Measurements from ENCODE around the gene EBI3.

The EBI3 gene

DNA sequence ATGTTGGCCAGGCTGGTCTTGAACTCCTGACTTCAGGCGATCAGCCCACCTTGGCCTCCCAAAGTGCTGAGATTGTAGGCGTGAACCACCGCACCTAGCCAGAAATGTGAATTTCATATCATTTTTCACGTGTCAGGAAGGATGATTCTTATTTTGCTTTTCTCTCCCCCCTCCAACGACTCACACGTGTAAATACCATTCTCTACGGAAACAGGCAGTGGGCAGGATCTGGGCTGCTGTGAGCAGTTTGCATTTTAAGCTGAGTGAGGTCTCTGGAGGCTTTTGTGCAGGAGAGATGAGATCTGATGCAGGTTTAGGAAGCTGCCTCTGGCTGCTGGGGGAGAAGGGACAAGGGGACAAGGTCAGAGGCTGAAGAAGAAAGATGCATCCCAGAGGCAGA is 35.0 kb upstream of the EBI3 start:
- TF ChIP-seq, protein P1, sequence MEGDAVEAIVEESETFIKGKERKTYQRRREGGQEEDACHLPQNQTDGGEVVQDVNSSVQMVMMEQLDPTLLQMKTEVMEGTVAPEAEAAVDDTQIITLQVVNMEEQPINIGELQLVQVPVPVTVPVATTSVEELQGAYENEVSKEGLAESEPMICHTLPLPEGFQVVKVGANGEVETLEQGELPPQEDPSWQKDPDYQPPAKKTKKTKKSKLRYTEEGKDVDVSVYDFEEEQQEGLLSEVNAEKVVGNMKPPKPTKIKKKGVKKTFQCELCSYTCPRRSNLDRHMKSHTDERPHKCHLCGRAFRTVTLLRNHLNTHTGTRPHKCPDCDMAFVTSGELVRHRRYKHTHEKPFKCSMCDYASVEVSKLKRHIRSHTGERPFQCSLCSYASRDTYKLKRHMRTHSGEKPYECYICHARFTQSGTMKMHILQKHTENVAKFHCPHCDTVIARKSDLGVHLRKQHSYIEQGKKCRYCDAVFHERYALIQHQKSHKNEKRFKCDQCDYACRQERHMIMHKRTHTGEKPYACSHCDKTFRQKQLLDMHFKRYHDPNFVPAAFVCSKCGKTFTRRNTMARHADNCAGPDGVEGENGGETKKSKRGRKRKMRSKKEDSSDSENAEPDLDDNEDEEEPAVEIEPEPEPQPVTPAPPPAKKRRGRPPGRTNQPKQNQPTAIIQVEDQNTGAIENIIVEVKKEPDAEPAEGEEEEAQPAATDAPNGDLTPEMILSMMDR (IDR thresholded peaks at IDR 0.05), result no peak
- no peak overlapping the region for H3K4me3 Mint-ChIP-seq
- H3K9me3 Mint-ChIP-seq, result peaks cover 12% of the 10 kb centered on the region
- H3K36me3 Mint-ChIP-seq (ENCODE audit: low read depth), result peaks cover 8% of the 10 kb centered on the region
- peaks cover 61% of the 10 kb centered on the region for H3K27me3 Mint-ChIP-seq (ENCODE audit: low read depth, poor library complexity)
- no peak for DNase-seq
- no peak overlapping the region for H3K27ac Mint-ChIP-seq
- peaks cover 21% of the 10 kb centered on the region for H3K4me1 Mint-ChIP-seq

DNA sequence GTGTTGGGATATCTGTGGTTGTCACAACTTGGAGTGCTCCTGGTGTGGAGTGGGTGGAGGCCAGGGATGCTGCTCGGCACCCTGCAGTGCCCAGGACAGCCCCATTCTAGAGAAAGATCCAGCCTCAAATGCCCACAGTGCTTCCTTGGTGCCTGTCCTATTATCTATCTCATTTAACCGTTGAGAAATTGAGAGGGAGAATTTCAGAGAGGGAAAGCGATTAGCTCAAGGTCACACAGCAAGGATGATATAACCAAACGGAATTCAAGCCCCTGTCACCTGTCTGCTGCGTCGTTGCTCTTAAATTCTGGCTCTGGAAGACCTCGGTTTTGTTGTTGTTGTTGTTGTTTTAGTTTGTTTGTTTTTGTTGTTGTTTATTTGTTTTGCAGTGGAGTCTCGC is 33.3 kb upstream of the EBI3 start:
- peaks cover 8% of the 10 kb centered on the region for H3K36me3 Mint-ChIP-seq (ENCODE audit: low read depth)
- H3K4me1 Mint-ChIP-seq, result peaks cover 16% of the 10 kb centered on the region
- TF ChIP-seq, protein P1 (IDR thresholded peaks at IDR 0.05), result no peak
- no peak for DNase-seq
- H3K9me3 Mint-ChIP-seq, result peaks cover 16% of the 10 kb centered on the region
- H3K27me3 Mint-ChIP-seq (ENCODE audit: low read depth, poor library complexity), result peaks cover 76% of the 10 kb centered on the region
- H3K4me3 Mint-ChIP-seq, result no peak overlapping the region
- no peak overlapping the region for H3K27ac Mint-ChIP-seq

DNA sequence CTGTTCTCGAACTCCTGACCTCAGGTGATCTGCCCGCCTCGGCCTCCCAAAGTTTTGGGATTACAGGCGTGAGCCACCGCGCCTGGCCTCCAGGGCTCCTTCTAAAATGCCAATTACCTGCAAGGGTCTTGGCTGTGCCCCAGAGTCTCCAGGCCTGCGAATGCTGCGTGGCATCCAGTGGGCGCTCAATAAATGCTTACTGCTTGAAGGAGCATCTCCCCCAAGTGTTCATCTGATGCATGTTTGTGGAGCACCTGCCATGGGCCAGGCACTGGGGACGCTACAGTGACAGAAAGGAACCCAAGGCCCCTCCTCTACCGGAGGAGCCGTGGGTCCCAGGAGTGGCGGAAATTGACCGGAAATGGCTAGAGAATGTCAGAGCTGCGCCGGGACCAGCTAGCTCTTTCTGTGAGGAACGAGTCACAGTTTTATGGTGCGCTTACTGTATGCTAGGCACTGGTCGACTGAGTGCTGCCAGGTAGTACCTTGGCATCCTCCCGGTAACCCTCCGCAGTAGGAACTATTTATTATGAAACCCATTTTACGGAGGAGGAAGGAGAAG is 32.7 kb upstream of the EBI3 start:
- TF ChIP-seq, protein P1 (IDR thresholded peaks at IDR 0.05), result no peak
- no peak for DNase-seq
- no peak overlapping the region for H3K27ac Mint-ChIP-seq
- no peak overlapping the region for H3K4me3 Mint-ChIP-seq
- peaks cover 16% of the 10 kb centered on the region for H3K4me1 Mint-ChIP-seq
- H3K36me3 Mint-ChIP-seq (ENCODE audit: low read depth), result peaks cover 8% of the 10 kb centered on the region
- H3K9me3 Mint-ChIP-seq, result peaks cover 17% of the 10 kb centered on the region
- H3K27me3 Mint-ChIP-seq (ENCODE audit: low read depth, poor library complexity), result peaks cover 83% of the 10 kb centered on the region

DNA sequence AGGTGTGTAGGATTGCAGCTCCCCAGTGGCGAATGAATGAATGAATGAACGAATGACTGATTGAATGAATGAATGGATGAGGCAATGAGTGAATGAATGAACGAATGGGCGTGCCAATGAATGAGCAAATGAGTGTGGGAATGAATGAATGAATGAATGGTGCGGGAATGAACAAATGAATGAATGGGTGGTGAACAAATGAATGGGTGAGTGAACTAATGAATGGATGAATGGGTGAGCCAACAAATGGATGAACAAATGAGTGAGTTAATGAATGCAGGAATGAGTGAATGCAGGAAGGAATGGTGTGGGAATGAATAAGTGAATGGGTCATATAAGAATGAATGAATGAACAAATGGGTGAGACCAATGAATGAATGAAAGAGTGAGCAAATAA is 32.1 kb upstream of the EBI3 start:
- Mint-ChIP-seq H3K4me1 (peaks cover 16% of the 10 kb centered on the region), H3K27me3 (ENCODE audit: low read depth, poor library complexity) (peaks cover 88% of the 10 kb centered on the region), H3K36me3 (ENCODE audit: low read depth) (peaks cover 8% of the 10 kb centered on the region), H3K9me3 (peaks cover 17% of the 10 kb centered on the region), H3K4me3 (peak overlapping the region; percentile 63), H3K27ac (no peak overlapping the region)
- no peak for DNase-seq
- TF ChIP-seq, protein P1 (IDR thresholded peaks at IDR 0.05), result no peak

DNA sequence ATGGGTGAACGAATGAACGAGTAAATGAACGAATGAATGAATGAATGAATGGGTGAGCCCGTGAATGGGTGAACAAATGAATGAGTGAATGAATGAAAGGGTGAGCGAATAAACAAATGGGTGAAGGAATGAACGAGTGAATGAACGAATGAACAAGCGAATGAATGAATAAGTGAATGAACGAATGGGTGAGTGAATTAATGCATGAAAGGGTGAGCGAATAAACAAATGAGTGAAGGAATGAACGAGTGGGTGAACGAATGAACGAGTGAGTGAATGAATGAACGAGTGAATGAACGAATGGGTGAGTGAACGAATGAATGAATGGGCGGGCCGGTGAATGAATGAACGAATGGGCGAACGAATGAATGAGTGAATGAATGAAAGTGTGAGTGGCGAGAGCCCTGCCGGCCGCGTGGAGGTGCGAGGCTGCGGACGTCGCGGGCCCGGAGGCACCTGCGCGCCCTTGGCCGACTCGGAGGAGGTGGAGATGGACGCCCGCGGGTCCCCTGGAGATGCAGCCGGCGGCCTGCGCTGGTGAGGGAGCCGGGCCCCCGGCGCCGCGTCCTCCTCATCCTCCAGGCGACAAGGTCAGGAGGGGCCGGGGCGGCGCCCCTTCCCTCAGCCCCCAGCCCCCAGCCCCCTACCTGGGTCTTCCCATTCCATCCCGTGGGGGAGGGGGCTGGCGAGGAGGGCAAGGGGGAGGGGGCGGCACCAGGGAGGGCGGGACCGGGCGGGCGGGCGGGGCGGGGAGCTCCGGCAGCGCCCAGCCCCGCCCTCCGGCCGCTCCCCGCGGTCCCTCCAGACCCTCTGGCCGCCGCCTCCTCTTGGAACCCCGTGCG is 31.5 kb upstream of the EBI3 start:
- Mint-ChIP-seq H3K4me3 (peak overlapping the region; percentile 63), H3K9me3 (peaks cover 17% of the 10 kb centered on the region), H3K27me3 (ENCODE audit: low read depth, poor library complexity) (peaks cover 94% of the 10 kb centered on the region), H3K4me1 (peaks cover 16% of the 10 kb centered on the region), H3K27ac (no peak overlapping the region), H3K36me3 (ENCODE audit: low read depth) (peaks cover 8% of the 10 kb centered on the region)
- DNase-seq, result peak; percentile 67
- TF ChIP-seq, protein P1 (IDR thresholded peaks at IDR 0.05), result no peak

Data from nephron progenitor cell (in vitro differentiated cells).